ENCODE results near the gene ARHGEF4.

- TF ChIP-seq, protein P1, sequence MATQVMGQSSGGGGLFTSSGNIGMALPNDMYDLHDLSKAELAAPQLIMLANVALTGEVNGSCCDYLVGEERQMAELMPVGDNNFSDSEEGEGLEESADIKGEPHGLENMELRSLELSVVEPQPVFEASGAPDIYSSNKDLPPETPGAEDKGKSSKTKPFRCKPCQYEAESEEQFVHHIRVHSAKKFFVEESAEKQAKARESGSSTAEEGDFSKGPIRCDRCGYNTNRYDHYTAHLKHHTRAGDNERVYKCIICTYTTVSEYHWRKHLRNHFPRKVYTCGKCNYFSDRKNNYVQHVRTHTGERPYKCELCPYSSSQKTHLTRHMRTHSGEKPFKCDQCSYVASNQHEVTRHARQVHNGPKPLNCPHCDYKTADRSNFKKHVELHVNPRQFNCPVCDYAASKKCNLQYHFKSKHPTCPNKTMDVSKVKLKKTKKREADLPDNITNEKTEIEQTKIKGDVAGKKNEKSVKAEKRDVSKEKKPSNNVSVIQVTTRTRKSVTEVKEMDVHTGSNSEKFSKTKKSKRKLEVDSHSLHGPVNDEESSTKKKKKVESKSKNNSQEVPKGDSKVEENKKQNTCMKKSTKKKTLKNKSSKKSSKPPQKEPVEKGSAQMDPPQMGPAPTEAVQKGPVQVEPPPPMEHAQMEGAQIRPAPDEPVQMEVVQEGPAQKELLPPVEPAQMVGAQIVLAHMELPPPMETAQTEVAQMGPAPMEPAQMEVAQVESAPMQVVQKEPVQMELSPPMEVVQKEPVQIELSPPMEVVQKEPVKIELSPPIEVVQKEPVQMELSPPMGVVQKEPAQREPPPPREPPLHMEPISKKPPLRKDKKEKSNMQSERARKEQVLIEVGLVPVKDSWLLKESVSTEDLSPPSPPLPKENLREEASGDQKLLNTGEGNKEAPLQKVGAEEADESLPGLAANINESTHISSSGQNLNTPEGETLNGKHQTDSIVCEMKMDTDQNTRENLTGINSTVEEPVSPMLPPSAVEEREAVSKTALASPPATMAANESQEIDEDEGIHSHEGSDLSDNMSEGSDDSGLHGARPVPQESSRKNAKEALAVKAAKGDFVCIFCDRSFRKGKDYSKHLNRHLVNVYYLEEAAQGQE (IDR thresholded peaks at IDR 0.05; ENCODE audit: insufficient read depth in 1 of 2, low read depth in 2 of 2, low read length in 1 of 2): no peak
- TF ChIP-seq CTCF (IDR thresholded peaks at IDR 0.05) (no peak), POLR2AphosphoS5 (IDR thresholded peaks at IDR 0.05; ENCODE audit: low read depth, low read length) (no peak)
Observed at GRCh38 chr2:130918393-130918792, 81.7 kb downstream of the ARHGEF4 start.
